HL-60 (cell line): ENCODE results near the gene RAC2.

Experiments
- DNase-seq, 2 experiments: peaks; one replicate each; pipeline ENCODE4 v3.0.0-alpha.2; 2010 to 2020; ENCODE audit warnings: low read depth in 1 of 2, low spot score in 1 of 2
- H3K27ac ChIP-seq: fragments of 250-450 bp; sonication (Bioruptor Pico); replicated peaks from 2 replicates; pipeline ENCODE4 v1.5.1; 2020; ENCODE audit warnings: mild to moderate bottlenecking, moderate library complexity
- H3K27me3 ChIP-seq: fragments of 250-450 bp; sonication (Bioruptor Pico); 2 replicates; pipeline ENCODE4 v1.5.1; 2021; ENCODE audit warnings: mild to moderate bottlenecking, moderate library complexity; ENCODE audit not compliant: insufficient read depth, poor library complexity, severe bottlenecking
- H3K4me3 ChIP-seq: replicated peaks from 2 replicates; pipeline ENCODE4 v1.5.1; 2011; ENCODE audit warnings: mild to moderate bottlenecking, control low read depth, low read length; ENCODE audit not compliant: insufficient read depth
- GABPA ChIP-seq: IDR thresholded peaks from 2 replicates; pipeline ENCODE4 v1.6.1; 2012; ENCODE audit warnings: low read depth
- POLR2AphosphoS5 ChIP-seq: IDR thresholded peaks from 2 replicates; pipeline ENCODE4 v1.6.1; 2012; ENCODE audit warnings: low read depth
- SPI1 ChIP-seq: IDR thresholded peaks from 2 replicates; pipeline ENCODE4 v1.6.1; 2012; ENCODE audit warnings: low read depth, mild to moderate bottlenecking, borderline replicate concordance
- TF ChIP-seq, protein P1 (sequence below): IDR thresholded peaks from 2 replicates; pipeline ENCODE4 v1.6.1; 2012; ENCODE audit warnings: low read depth; ENCODE audit not compliant: insufficient replicate concordance
- TF ChIP-seq, protein P2 (sequence below): IDR thresholded peaks from one replicate; pipeline ENCODE4 v1.5.1; 2011; ENCODE audit warnings: low read length, control low read depth, inconsistent platforms; ENCODE audit not compliant: insufficient read depth

Gene RAC2

DNA sequence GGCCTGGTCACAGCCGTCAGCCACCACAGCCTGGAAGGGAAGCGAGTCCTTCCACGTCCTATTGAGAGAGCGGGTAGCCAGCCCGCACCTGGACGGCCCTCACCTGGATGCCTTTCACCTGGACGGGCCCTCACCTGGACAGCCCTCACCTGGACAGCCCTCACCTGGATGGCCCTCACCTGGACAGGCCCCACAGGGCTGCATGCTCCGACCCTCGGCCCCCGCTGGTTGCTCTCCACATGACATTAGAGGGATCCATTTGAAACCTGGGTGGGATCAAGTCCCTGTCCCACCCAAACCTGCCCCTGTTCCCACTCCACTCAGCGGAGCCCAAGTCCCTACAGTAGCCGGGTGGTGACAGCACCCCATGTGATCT lies 59.7 kb downstream of the RAC2 start:
- H3K27me3 ChIP-seq, result no peaks in the 10 kb centered on the region
- no peak for DNase-seq
- TF ChIP-seq POLR2AphosphoS5, result no peak
- no peak overlapping the region for H3K4me3 ChIP-seq
- H3K27ac ChIP-seq, result no peak overlapping the region

DNA sequence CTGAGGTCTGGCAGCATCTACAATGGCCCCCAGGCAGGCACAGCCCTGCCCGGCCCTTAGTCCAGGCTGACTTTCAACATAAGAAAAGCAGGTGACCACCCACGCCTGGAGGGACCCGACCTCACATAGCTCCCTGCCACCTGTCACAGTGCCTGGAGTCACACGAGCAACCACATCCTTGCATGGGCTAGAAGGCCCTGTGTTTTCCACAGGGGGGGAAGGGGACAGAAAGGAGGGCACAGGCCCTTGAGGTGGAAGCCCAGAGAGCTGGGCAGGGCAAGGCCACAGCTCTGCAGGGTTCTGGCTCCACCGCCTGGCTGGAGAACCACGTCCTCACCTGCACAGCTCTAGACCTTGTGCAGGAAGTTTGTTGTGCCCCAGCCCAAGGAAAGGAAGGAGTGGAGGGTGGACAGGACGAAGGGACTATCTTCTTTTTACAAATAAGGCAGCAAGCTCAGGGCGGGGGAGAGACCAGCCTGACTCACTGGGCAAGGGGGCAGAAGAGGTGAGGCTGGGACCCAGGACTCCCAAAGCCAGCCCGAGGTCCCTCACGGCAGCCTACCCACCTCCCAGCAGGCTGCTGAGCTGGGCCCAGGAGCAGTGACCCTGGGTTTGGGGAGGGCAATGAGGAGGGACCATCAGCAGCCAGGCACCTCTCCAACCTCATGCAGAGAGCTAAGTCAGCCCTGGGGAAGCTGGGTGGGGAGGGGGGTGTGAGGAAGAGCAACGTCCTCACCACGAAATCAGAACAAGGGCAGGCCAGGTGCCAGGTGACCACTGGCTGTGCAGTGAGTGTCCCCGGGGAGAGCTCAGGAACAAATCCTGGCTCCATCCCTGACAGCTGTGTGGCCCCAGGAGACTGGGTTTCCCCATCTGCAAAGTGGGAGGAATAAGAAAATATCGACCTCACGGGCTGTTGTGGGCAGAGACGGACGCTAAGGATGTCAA lies 60.4 kb downstream of the RAC2 start:
- DNase-seq, result no peak
- Histone ChIP-seq H3K27me3 (no peaks in the 10 kb centered on the region), H3K4me3 (no peak overlapping the region), H3K27ac (no peak overlapping the region)
- TF ChIP-seq GABPA (no peak), POLR2AphosphoS5 (no peak), SPI1 (no peak)
- TF ChIP-seq, protein P1, sequence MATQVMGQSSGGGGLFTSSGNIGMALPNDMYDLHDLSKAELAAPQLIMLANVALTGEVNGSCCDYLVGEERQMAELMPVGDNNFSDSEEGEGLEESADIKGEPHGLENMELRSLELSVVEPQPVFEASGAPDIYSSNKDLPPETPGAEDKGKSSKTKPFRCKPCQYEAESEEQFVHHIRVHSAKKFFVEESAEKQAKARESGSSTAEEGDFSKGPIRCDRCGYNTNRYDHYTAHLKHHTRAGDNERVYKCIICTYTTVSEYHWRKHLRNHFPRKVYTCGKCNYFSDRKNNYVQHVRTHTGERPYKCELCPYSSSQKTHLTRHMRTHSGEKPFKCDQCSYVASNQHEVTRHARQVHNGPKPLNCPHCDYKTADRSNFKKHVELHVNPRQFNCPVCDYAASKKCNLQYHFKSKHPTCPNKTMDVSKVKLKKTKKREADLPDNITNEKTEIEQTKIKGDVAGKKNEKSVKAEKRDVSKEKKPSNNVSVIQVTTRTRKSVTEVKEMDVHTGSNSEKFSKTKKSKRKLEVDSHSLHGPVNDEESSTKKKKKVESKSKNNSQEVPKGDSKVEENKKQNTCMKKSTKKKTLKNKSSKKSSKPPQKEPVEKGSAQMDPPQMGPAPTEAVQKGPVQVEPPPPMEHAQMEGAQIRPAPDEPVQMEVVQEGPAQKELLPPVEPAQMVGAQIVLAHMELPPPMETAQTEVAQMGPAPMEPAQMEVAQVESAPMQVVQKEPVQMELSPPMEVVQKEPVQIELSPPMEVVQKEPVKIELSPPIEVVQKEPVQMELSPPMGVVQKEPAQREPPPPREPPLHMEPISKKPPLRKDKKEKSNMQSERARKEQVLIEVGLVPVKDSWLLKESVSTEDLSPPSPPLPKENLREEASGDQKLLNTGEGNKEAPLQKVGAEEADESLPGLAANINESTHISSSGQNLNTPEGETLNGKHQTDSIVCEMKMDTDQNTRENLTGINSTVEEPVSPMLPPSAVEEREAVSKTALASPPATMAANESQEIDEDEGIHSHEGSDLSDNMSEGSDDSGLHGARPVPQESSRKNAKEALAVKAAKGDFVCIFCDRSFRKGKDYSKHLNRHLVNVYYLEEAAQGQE, result no peak
- TF ChIP-seq, protein P2, sequence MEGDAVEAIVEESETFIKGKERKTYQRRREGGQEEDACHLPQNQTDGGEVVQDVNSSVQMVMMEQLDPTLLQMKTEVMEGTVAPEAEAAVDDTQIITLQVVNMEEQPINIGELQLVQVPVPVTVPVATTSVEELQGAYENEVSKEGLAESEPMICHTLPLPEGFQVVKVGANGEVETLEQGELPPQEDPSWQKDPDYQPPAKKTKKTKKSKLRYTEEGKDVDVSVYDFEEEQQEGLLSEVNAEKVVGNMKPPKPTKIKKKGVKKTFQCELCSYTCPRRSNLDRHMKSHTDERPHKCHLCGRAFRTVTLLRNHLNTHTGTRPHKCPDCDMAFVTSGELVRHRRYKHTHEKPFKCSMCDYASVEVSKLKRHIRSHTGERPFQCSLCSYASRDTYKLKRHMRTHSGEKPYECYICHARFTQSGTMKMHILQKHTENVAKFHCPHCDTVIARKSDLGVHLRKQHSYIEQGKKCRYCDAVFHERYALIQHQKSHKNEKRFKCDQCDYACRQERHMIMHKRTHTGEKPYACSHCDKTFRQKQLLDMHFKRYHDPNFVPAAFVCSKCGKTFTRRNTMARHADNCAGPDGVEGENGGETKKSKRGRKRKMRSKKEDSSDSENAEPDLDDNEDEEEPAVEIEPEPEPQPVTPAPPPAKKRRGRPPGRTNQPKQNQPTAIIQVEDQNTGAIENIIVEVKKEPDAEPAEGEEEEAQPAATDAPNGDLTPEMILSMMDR, result no peak

DNA sequence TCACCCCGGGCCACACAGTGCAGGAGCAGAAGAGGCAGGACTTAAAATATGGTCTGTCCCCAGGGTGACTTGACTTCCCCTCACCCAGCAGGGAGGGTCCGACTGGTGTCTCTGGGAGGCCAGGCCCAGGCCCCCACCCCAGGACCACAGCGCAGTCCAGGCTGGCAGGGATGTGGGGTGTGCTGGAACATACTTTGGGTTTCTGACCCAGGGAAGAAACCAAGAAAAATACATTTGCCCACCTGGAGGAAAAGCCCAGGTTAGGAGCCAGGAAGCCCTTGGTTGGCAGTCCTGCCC lies 61.2 kb downstream of the RAC2 start:
- Histone ChIP-seq H3K27ac (no peak overlapping the region), H3K27me3 (no peaks in the 10 kb centered on the region), H3K4me3 (no peak overlapping the region)
- DNase-seq, result no peak
- TF ChIP-seq POLR2AphosphoS5 (no peak), SPI1 (no peak), GABPA (no peak)
- TF ChIP-seq, protein P1, result no peak
- TF ChIP-seq, protein P2, result no peak

DNA sequence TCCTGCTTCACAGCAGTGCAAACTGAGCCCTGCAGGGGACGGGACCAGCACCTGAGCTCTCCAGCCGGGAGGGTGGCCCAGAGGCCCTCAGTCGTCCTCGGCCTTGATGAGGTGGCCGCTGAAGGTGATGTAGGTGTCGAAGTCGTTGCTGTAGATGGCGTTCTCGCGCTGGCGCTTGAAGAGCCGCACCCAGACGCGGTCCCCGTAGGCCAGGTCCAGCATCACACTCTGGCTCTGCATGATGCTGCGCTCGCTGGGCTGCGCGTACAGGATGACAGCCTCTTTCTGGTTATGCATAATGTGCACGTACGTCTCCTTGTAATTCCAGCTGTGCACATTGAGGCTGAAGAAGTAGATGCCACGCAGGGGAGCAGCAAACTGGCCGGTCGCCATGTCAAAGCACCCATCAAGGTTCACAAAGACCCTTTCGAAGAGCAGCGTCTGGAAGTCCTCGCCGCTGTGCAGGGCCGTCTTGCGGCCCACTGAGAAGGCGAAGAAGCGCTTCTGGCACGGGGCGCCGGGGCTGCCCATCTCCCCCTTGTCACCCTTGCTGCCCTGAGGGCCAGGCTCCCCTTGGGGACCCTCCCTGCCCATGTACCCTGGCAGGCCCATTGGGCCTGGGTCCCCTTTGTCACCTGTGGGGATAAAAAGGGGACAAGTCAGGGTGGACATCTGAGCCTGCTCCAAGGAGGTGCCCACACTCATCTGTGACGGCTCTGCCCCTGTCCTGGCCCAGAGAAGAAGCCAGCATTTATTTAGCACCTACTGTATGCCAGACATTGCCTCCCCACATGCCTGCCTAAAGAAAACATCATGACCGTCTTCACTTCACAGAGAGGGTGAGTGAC lies 61.7 kb downstream of the RAC2 start:
- H3K4me3 ChIP-seq, result no peak overlapping the region
- no peaks in the 10 kb centered on the region for H3K27me3 ChIP-seq
- no peak overlapping the region for H3K27ac ChIP-seq
- no peak for TF ChIP-seq SPI1
- TF ChIP-seq, protein P1, result no peak
- TF ChIP-seq, protein P2, result no peak
- no peak for TF ChIP-seq GABPA
- no peak for TF ChIP-seq POLR2AphosphoS5
- no peak for DNase-seq
